GM19025 (cell line): ENCODE data around the gene RYK.
"Not testable (repeated sequence)": the region's sequence is repeated elsewhere in the genome, so short reads cannot be mapped to it uniquely, and the experiment has no call there.

ENCODE experiments used
- ATAC-seq: cut with Tn5 transposase; IDR thresholded peaks from one replicate; pipeline ENCODE4 v1.9.1; 2021; ENCODE audit warnings: mild to moderate bottlenecking, low read depth, moderate library complexity; ENCODE audit not compliant: unreplicated experiment

RYK gene

DNA sequence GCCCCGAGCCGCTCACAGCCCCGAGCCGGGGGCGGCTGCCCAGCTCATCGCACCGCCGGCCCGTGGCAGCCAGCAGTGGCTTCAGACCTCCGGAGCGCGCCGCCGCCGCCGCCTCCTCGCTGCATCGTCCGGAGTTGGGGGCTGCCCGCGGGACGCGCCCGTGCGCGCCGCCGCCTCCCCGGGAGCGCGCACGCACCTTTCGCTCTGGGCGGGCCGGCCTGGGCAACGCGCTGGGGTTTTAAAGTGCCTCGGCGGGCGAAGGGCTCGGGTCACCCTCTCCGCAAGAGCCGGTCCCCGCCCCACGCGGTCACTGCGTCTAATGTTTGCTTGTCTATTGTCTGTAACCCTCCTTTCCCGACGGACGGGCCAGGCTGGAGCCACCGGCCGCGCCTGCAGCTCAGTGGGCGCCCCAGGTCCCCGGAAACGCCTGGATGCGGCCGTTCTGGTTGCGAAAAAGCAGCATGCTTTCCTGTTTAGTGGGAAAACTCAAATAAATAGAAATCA lies at the start of gene RYK:
Gene RYK, minus strand, starts transcription at position 143 of the 504 bp plus-strand sequence. CDS start 205 bp downstream, outside the sequence.
- peak; percentile 81 for ATAC-seq

DNA sequence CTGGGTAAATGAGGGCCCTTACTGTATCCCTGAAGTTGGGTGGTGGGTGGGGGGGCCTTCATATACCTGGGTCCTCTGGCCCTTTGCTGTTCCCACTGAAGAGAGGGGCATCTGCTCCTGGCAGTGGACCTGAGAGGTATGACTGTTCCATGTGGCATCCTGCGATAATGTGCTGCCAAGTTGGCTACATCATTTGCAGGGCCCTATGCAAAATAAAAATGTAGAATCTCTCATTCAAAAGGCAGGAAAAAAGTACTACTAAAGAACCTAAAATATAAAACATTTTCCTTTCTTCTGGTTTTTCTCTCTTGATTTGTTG lies 49.2 kb upstream of the RYK start:
- no peak for ATAC-seq

DNA sequence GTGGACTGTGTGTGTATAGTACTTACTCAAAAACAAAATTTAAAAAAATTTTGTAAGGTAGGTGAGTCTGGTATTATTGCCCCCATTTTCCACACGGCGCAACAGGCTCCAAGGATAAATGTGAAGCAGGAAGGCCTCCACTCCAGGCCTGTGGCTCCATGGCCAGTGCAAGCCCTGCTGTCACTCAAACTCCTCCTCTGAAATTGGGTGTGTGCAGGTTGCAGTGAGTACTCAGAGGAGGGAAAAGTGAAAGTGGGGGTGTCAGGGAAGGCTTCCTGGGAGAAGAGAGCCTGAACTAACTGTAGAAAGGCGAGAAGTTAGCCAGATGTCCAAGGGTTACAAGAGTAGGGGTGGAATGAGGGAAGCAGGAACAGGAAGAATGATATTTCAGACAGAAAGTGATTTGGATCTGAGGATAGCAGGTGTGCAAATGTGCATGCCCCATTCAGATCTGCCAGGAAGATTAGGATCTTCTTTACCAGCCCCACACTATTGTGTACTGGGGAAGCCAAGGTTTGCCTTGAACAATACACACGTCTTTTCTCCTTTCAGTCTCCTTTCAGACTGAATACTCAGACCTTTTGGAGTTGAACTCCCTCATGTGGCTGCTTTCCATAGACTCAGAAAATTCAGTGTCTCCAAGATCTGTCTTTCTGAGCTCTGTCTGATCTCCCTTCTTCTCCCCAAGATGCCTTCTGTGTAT lies 48.7 kb upstream of the RYK start:
- ATAC-seq, result no peak

DNA sequence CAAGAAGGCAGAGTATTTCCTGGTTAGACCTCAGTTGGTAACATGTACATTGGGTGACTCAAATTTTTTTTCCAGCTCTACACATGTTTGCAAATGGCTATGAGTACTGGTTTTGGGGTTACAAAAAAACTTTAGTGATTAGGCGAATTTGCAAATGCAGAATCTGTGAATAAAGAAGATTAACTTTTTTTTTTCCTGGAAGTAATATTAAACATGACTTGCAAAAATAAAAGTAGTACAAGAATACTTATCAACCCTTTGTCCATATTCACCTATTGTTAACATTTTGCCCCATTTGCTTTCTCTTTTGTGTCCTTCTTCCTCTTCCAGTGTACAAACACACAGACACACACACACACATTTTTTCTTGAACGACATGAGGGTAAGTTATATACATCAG lies 47.6 kb upstream of the RYK start:
- ATAC-seq, result no peak

DNA sequence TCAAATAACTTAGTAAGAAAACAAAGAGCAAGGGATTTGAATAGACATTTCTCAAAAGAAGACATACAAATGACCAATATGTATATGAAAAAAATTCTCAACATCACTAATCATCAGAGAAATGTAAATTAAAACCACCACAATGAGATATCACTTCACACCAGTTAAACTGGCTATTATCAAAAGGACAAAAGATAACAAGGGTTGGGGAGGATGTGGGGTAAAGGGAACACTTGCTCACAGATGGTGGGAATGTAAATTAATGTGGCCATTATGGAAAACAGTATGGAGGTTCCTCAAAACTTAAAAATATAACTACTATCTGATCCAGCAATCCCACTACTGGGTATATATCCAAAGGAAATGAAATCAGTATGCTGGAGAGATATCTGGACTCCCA lies 46.0 kb upstream of the RYK start:
- no peak for ATAC-seq

DNA sequence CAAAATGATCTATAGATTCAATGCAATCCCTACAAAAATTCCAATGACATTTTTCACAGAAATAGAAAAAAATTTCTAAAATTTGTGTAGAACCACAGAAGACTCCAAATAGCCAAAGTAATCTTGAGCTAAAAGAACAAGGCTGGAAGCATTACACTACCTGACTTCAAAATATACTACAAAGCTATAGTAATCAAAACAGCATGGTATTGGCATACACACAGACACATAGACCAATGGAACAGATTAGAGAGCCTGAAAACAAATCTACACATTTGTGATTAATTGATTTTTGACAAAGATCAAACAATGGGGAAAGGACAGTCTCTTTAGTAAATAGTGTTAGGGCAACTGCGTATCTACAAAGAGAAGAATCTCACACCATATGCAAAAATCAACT lies 45.3 kb upstream of the RYK start:
- ATAC-seq, result no peak

DNA sequence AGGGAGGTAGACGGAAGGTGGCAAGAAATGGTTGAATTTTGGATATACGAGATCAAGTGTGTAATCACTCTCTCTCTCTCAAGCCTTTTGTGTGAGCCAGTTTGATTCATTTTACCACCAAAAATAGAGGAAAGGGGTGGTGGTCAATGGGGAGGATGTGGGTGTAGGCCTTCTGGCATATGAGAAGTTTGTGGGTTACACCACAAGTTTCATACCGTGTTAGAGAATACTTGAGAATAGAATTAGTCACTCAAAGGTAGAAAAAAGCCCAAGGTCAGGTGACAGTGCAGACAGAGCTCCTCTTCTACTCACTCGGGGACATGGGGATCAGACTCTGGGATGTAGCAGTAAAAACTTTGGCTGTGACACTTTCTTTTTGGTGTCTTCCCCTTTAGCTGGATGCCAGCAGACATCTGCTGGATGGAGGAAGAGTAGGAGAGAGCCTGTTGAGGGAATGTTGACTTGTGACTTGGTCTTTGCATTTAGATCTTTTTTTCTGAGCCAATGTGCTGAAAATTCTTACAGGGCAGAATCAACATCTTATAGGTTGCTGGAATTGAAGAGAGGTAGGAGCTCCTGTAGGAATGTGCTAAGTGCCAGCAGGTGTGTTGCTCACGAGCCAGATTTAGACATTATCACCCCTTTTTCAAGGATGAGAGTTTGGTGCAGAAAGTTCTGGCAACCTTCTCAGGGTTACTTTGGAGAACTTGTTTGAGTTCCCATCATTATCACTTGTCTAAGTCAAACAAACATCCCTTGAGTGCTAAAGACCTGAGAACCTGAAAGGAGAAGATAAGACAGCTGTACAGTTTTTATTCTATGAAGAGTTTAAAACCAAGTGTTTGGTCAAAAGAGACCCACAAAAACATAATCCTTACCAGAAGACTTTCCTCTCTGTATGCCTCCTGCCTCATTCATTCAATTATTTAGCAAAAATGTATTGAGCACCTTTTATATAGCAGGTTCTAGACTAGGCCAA lies 43.9 kb upstream of the RYK start:
- peak; percentile 100 for ATAC-seq

DNA sequence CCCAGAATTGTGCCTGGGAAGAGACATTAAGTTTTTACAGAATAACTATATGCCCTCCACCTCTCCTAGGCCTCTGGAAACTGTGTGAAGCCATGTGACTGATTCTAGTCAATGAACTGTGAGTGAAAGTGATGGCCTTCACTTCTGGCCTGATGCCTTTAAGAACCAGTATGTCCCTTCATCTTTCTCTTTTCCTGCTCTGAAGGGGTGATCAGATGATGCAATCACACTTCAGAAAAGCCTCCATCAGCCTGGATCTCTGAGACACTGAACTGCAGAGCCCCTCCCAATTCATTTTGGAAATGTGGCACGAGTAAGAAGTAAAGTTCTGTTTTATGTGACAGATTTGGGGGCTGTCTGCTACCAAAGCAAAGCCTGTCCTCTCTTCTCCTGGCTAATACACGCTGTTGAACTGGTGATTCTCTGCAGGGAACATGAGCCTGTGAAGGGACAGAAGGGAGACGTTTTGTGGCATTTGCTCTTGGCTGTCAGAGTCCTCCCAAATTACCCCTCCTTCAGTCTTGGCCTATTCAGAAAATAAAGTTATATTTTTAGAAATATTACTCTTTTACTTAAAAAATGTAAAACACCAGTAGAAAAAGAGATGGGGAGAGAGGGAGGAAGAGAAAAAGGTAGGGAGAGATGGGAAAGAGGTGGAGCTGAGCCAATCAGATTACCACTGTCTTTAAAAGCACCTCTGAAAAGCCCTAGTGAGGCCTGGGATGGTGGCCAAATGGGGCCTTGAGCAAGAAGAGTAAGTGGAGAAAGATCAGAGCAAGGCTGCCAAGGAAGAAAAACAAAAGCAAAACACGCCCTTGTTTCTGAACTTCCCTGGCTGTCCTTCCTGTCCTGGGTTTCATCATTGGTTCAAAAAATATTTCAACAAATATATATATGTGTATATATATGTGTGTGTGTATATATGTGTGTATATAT lies 40.9 kb upstream of the RYK start:
- no peak for ATAC-seq

DNA sequence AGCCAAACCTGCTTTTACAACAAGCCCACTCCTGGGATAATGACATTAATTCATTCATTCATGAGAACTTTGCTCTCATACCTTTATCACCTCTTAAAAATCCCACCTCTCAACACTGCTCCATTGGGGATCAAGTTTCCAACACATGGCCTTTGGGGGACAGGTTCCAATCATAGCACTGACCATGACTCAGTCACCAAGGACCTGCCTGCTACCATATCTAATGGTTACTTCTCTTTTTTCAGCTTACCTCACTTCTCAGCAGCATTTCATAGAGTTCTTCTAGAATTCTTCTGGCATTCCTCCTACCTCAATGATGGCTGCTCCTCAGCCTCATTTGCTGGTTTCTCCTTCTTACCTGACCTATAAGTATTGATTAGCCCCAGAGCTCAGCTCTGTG lies 36.9 kb upstream of the RYK start:
- no peak for ATAC-seq

DNA sequence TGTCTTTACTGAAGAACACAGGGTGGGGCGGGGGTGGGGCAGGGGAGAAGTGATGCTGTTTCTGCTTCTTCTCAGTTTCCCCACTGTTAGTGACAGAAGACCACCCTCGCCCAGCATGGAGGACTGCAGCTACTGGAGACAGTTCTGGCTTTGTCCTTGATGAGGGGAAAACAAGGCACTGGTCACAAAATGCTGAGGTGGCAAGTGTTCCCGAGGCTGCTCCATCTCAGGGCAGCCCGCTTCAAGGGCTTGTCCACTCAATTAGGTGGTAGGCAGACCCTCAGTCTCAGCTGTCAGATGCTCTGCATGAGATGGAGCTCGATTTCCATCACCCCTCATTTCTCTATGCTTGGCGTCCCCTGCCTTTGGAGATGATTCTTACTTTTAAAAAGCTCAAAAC lies 33.8 kb upstream of the RYK start:
- ATAC-seq, result no peak

DNA sequence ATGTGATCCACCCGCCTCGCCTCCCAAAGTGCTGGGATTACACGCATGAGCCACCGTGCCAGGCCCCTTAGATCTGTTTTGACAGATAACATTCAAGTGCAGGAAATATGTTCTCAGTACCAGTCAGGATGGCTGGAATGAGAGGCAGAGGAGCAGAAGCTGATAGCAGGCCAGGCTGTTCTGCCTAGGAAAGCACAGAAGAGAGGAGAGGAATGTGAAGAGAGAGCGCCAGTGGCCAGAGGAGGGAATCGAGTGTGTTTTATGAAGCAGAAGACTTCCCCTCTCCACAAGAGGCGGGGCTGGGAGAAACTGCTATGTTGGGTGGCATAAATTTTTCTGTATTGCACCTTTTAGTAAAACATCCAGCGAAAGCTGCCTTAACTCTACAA lies 32.0 kb upstream of the RYK start:
- no peak for ATAC-seq

DNA sequence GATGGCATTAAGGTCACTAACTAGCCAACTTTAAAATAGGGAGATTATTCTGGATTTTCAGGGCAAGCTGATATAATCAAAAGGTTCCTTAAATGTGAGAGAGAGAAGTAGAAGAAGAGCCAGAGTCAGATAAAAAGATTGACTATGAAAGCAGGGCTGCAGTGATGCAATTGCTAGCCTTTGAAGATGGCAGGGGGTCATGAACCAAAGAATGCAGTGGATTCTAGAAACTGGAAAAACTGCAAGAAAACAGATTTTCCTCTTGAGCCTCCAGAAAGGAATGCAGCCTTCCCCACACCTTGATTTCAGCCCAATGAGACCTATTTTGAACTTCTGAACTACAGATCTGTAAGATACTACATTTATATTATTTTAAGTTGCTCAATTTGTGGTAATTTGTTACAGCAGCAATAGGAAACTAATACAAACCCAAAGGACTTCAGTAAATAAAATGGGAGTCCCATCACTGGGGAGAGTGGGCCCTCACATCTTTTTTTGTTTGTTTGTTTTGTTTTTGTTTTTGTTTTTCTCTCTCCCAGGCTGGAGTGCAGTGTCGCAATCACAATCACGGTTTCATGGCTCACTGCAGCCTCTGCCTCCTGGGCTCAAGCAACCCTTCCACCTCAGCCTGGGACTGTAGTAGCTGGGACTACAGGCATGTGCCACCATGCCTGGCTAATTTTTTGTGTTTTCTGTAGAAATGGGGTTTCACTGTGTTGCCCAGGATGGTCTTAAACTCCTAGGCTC lies 31.4 kb upstream of the RYK start:
- ATAC-seq, result no peak

DNA sequence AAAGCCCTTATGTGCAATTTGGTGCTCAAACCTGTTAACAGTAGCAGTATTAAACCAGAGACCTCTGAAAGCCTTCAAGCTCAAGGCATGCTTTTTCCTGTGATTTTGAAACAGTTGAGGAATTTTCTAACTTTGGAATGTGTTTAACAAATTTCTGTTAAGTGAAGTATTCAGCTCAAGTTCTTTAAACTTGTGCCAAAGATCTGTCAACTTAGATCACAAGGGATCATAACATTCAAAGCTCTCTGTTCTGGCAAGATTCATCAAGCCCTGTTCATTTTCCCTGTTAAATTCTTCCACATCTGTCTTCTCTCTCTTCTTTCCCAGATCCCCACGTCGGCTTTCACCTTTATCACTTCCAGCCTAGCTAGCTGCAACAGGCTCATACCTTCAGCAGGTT lies 28.8 kb upstream of the RYK start:
- ATAC-seq, result no peak

DNA sequence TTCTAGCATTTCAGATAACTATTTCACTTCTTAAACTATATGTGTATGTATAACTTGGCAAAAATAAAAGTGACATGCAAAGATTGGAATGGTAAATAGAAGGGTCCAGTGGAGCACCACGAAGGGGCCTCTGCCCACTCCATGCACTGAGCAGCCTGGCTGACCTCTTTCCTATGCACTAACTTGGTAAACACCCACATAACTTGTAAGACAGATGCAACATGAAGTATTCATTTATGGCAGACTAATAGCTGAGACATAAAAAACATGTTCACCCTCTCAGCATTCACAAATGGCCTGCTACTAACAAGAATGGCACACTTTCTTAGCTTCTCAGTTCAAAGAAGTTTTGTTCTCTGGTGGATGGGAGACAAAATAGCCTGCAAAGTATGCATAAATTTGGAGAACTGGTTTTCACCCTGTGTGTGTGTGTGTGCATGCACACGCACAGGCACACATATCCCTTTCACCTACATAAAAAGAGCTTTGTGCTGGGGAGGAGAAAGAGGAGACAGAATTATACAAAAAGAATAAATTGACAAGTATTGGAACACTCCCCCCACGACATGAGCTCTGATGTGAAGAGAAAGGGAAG lies 26.5 kb upstream of the RYK start:
- no peak for ATAC-seq

DNA sequence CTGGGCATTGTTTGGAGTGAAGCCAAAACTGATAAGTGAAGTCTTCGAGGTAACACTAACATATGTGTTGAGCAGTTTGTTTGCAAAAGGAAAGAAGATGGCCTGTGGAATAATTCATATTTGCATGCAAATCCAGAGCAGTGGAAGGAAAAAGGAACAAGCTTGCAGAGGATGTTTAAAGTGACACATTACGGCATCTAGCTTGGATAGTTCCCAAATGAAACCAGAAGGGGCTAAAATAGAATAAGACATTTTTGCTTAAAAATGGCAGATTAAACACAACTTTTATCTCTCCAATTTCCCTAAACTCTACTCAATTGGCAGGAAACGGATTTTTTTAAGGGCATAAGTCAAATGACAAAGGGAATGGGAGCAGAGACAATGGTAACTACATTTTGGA lies 25.4 kb upstream of the RYK start:
- no peak for ATAC-seq

DNA sequence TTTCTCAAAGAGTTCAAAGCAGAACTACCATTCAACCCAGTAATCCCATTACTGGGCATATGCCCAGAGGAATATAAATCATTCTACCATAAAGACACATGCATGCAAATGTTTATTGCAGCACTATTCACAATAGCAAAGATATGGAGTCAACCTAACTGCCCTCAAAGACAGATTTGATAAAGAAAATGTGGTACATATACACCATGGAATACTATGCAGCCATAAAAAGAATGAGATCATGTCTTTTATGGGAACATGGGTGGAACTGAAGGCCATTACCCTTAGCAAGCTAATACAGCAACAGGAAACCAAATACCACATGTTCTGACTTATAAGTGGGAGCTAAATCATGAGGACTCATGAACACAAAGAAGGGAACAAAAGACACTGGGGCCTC lies 24.5 kb upstream of the RYK start:
- not testable (repeated sequence) for ATAC-seq

DNA sequence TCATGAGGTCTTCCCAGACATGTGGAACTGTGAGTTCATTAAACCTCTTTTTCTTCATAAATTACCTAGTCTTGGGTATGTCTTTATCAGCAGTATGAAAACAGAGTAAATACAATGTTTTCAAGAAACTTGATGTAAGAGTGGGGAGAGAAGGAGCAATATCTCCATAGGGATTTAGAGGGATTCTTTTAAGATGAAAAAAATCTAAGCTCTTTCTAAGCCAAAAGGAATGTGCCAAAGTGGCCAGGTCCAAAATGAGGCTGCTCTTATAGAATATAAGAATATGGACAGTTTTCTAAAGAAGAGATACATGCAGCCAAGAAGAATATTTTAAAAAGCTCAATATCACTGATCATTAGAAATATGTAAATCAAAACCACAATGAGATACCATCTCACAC lies 23.9 kb upstream of the RYK start:
- ATAC-seq, result no peak

DNA sequence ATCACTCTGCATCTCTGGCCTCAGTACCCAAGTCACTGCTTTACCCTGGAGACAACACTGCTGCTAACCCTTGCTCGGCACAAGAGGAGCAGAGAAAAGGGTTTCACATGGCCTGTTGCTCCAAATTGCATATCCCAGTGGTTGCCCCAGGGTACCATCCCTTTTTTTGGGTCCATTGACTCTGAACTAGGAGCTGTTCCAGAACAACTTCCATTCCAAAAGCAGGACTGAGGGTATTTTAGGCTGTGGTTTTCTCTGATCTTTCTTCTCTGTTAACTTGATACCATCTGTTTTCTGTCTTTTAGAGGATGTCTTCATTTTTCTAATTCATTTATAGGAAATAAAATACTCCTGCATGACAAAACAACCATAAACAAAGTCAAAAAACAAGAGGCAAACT lies 17.3 kb upstream of the RYK start:
- ATAC-seq, result no peak

DNA sequence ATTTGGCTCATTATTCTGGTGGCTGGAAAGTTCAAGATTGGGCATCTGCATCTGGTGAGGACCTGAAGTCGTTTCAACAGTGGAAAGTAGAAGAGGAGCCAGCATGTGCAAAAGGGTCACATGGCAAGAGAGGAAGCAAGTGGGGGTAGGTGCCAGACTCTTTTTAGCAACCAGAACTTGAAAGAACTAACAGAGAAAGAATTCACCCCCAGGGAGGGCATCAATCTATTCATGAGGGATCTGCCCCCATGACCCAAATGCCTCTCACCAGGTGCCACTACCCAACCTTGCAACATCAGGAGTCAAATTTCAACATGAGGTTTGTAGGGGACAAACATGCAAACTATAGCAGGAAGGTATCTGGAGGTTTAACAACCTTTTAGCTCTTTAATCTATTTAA lies 10.3 kb upstream of the RYK start:
- no peak for ATAC-seq
